COLO668 (cell line): ENCODE results near the gene PLK5.

Experiments
- DNase-seq: peaks from one replicate; lab custom pipeline; 2025; ENCODE audit not compliant: unreplicated experiment; lab: John Stamatoyannopoulos, UW

PLK5 gene

GRCh38 chr19:1554968-1555367 lies 31.1 kb downstream of the PLK5 start:
- DNase-seq: no peak

- no peak for DNase-seq
Measured at GRCh38 chr19:1555487-1556389, 31.9 kb downstream of the PLK5 start.

GRCh38 chr19:1556390-1557070 lies 32.7 kb downstream of the PLK5 start:
- DNase-seq: no peak

GRCh38 chr19:1558552-1558951 lies 34.7 kb downstream of the PLK5 start:
- DNase-seq: no peak

- DNase-seq: no peak
Measured at GRCh38 chr19:1560286-1560882, 36.5 kb downstream of the PLK5 start.

- no peak for DNase-seq
Measured at GRCh38 chr19:1561236-1561842, 37.5 kb downstream of the PLK5 start.

- DNase-seq: no peak
Measured at GRCh38 chr19:1563251-1563650, 39.4 kb downstream of the PLK5 start.

GRCh38 chr19:1566392-1567115 lies 42.7 kb downstream of the PLK5 start:
- DNase-seq: peak; percentile 24

GRCh38 chr19:1567116-1567847 lies 43.4 kb downstream of the PLK5 start:
- peak; percentile 46 for DNase-seq

GRCh38 chr19:1567848-1568227 lies 44.0 kb downstream of the PLK5 start:
- DNase-seq: peak; percentile 51

- DNase-seq: peak; percentile 92
Measured at GRCh38 chr19:1568320-1569019, 44.6 kb downstream of the PLK5 start, which contains the start of gene MEX3D. Gene MEX3D (minus strand): TSS chr19:1568325. CDS start chr19:1568058, 267 bp downstream.

- no peak for DNase-seq
Measured at GRCh38 chr19:1569997-1570396, 46.1 kb downstream of the PLK5 start.

GRCh38 chr19:1570836-1571235 lies 47.0 kb downstream of the PLK5 start:
- no peak for DNase-seq

GRCh38 chr19:1571358-1571757 lies 47.5 kb downstream of the PLK5 start:
- no peak for DNase-seq

- DNase-seq: no peak
Measured at GRCh38 chr19:1572795-1573194, 48.9 kb downstream of the PLK5 start.

GRCh38 chr19:1574354-1575136 lies 50.7 kb downstream of the PLK5 start:
- no peak for DNase-seq

GRCh38 chr19:1575323-1576241 lies 51.7 kb downstream of the PLK5 start:
- DNase-seq: no peak
